ENCODE measurements around the gene REELD1.

DNA sequence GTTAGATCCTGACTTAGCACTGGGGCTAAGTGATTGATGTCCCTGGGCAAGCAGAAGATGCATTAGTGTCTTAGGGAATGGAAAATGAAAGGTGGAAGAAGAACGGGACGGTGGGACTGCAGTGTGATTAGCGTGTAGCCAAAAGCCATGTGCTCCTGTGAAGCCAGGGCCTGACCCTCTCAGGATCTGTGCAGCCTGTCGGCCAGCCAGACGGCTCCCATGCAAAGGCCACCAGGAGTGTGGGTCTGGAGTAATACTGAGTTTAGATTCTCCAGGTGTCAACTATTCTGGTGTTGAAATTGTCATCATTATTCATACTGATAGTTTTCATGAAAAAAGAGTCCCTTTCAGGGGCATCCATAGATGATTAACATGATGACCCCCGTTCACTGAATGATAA, 32.0 kb downstream of the REELD1 start:
- no peak for TF ChIP-seq CEBPB (IDR thresholded peaks at IDR 0.05; ENCODE audit: low read depth)
- TF ChIP-seq, protein P1, sequence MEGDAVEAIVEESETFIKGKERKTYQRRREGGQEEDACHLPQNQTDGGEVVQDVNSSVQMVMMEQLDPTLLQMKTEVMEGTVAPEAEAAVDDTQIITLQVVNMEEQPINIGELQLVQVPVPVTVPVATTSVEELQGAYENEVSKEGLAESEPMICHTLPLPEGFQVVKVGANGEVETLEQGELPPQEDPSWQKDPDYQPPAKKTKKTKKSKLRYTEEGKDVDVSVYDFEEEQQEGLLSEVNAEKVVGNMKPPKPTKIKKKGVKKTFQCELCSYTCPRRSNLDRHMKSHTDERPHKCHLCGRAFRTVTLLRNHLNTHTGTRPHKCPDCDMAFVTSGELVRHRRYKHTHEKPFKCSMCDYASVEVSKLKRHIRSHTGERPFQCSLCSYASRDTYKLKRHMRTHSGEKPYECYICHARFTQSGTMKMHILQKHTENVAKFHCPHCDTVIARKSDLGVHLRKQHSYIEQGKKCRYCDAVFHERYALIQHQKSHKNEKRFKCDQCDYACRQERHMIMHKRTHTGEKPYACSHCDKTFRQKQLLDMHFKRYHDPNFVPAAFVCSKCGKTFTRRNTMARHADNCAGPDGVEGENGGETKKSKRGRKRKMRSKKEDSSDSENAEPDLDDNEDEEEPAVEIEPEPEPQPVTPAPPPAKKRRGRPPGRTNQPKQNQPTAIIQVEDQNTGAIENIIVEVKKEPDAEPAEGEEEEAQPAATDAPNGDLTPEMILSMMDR (IDR thresholded peaks at IDR 0.05 in 2 of 3, conservative IDR thresholded peaks at IDR 0.05 in 1 of 3; ENCODE audit: borderline replicate concordance in 1 of 3, insufficient read depth in 1 of 3, low read depth in 2 of 3, low read length in 2 of 3) = no peak
- no peak for TF ChIP-seq POLR2A (IDR thresholded peaks at IDR 0.05; ENCODE audit: borderline replicate concordance, extremely low read depth, insufficient read depth, insufficient read length)
- no peak for TF ChIP-seq JUND (IDR thresholded peaks at IDR 0.05)
- TF ChIP-seq POLR2AphosphoS5 (IDR thresholded peaks at IDR 0.05; ENCODE audit: low read depth, low read length) = no peak
- no peak for TF ChIP-seq ZNF274 (IDR thresholded peaks at IDR 0.05; ENCODE audit: low read depth, low read length)
- no peak for TF ChIP-seq EZH2 (IDR thresholded peaks at IDR 0.05)
- TF ChIP-seq, protein P2, sequence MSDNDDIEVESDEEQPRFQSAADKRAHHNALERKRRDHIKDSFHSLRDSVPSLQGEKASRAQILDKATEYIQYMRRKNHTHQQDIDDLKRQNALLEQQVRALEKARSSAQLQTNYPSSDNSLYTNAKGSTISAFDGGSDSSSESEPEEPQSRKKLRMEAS (IDR thresholded peaks at IDR 0.05) = no peak
- TF ChIP-seq FOSL1 (IDR thresholded peaks at IDR 0.05; ENCODE audit: low read depth) = no peak
- no peak for TF ChIP-seq SIN3A (IDR thresholded peaks at IDR 0.05; ENCODE audit: low read depth)
- TF ChIP-seq TCF7L2 (IDR thresholded peaks at IDR 0.05; ENCODE audit: borderline replicate concordance, extremely low read depth, insufficient read depth, insufficient read length) = no peak
- TF ChIP-seq RAD21 (IDR thresholded peaks at IDR 0.05; ENCODE audit: low read depth) = no peak
- TF ChIP-seq YY1 (IDR thresholded peaks at IDR 0.05; ENCODE audit: extremely low read depth, insufficient replicate concordance, low read depth, low read length) = no peak
- TF ChIP-seq, protein P3, sequence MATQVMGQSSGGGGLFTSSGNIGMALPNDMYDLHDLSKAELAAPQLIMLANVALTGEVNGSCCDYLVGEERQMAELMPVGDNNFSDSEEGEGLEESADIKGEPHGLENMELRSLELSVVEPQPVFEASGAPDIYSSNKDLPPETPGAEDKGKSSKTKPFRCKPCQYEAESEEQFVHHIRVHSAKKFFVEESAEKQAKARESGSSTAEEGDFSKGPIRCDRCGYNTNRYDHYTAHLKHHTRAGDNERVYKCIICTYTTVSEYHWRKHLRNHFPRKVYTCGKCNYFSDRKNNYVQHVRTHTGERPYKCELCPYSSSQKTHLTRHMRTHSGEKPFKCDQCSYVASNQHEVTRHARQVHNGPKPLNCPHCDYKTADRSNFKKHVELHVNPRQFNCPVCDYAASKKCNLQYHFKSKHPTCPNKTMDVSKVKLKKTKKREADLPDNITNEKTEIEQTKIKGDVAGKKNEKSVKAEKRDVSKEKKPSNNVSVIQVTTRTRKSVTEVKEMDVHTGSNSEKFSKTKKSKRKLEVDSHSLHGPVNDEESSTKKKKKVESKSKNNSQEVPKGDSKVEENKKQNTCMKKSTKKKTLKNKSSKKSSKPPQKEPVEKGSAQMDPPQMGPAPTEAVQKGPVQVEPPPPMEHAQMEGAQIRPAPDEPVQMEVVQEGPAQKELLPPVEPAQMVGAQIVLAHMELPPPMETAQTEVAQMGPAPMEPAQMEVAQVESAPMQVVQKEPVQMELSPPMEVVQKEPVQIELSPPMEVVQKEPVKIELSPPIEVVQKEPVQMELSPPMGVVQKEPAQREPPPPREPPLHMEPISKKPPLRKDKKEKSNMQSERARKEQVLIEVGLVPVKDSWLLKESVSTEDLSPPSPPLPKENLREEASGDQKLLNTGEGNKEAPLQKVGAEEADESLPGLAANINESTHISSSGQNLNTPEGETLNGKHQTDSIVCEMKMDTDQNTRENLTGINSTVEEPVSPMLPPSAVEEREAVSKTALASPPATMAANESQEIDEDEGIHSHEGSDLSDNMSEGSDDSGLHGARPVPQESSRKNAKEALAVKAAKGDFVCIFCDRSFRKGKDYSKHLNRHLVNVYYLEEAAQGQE (IDR thresholded peaks at IDR 0.05; ENCODE audit: low read depth) = no peak

Measured in HCT116 (cell line).